PC-3 (cell line): ENCODE measurements around the gene MGAM2. TPM values are rescaled to one million over a fixed set of nuclear protein-coding genes. Genes with fewer than 3 reads are reported as not detected.

Experiments
- ATAC-seq: fragments of 200-7000 bp; cut with Tn5 transposase; 2 replicates; pipeline ENCODE4 v1.9.1; 2020; ENCODE audit warnings: mild to moderate bottlenecking, moderate library complexity
- Bru-seq: library from RNA; stranded (reverse); fragments of 400-500 nt; gene quantifications from one replicate; lab custom pipeline; 2021; lab: Mats Ljungman, UMichigan
- BruChase-seq, 2 experiments: library from RNA; stranded (reverse); fragments of 400-500 nt; gene quantifications; one replicate each; lab custom pipeline; 2021; lab: Mats Ljungman, UMichigan
- BruUV-seq: library from RNA; stranded (reverse); fragments of 400-500 nt; replicated peaks from 2 replicates; lab custom pipeline; 2021; lab: Mats Ljungman, UMichigan
- CTCF ChIA-PET: fragments of 300-600 bp; sonication (Branson Sonifier 250); formaldehyde crosslinking; loops from one replicate; lab custom pipeline; 2022; ENCODE audit warnings: antibody characterized with exemption; lab: Charles Lee
- POLR2A ChIA-PET: fragments of 300-600 bp; sonication (Branson Sonifier 250); formaldehyde crosslinking; loops from one replicate; lab custom pipeline; 2022; ENCODE audit warnings: antibody characterized with exemption; ENCODE audit not compliant: unreplicated experiment; lab: Charles Lee
- DNase-seq: peaks from one replicate; pipeline ENCODE4 v3.0.0-alpha.2; 2015
- H2AFZ ChIP-seq: fragments of 300-600 bp; sonication (generic); 2 replicates; pipeline ENCODE4 v1.6.0; 2016; ENCODE audit warnings: antibody characterized with exemption, low read length
- H3F3A ChIP-seq: fragments of 300-600 bp; sonication (generic); one replicate; pipeline ENCODE4 v1.6.0; 2017; ENCODE audit warnings: antibody characterized with exemption, low read length, control low read depth, mild to moderate bottlenecking; ENCODE audit not compliant: unreplicated experiment
- H3K27ac ChIP-seq: fragments of 300-600 bp; sonication (generic); 2 replicates; pipeline ENCODE4 v1.5.1; 2016; ENCODE audit warnings: mild to moderate bottlenecking, low read length
- H3K27me3 ChIP-seq: fragments of 300-600 bp; sonication (generic); 2 replicates; pipeline ENCODE4 v1.6.1; 2016; ENCODE audit warnings: low read length, mixed read lengths
- H3K36me3 ChIP-seq: fragments of 300-600 bp; sonication (generic); 2 replicates; pipeline ENCODE4 v1.6.1; 2016; ENCODE audit warnings: low read depth, mixed run types, low read length, mixed read lengths
- H3K4me1 ChIP-seq: fragments of 300-600 bp; sonication (generic); 2 replicates; pipeline ENCODE4 v1.5.1; 2016; ENCODE audit warnings: low read length; ENCODE audit not compliant: insufficient read depth
- H3K4me2 ChIP-seq: fragments of 300-600 bp; sonication (generic); 2 replicates; pipeline ENCODE4 v1.6.0; 2016; ENCODE audit warnings: low read length
- H3K4me3 ChIP-seq: fragments of 300-600 bp; sonication (generic); 2 replicates; pipeline ENCODE4 v1.5.1; 2016; ENCODE audit warnings: mild to moderate bottlenecking, low read length, mixed read lengths
- H3K79me2 ChIP-seq: fragments of 300-600 bp; sonication (generic); 2 replicates; pipeline ENCODE4 v1.6.1; 2017; ENCODE audit warnings: low read length, mixed read lengths
- H3K9ac ChIP-seq: fragments of 300-600 bp; sonication (generic); 2 replicates; pipeline ENCODE4 v1.6.0; 2016; ENCODE audit warnings: mild to moderate bottlenecking, low read length
- H3K9me2 ChIP-seq: fragments of 300-600 bp; sonication (generic); replicated peaks from 2 replicates; pipeline ENCODE4 v1.6.1; 2016; ENCODE audit warnings: mixed run types, low read length, mixed read lengths
- H3K9me3 ChIP-seq: fragments of 300-600 bp; sonication (generic); 2 replicates; pipeline ENCODE4 v1.6.1; 2016; ENCODE audit warnings: low read length, mixed read lengths
- H4K20me1 ChIP-seq: fragments of 300-600 bp; sonication (generic); 2 replicates; pipeline ENCODE4 v1.6.1; 2016; ENCODE audit warnings: low read length, mixed read lengths
- CTCF ChIP-seq: fragments of 300-600 bp; sonication (generic); conservative IDR thresholded peaks from 2 replicates; pipeline ENCODE4 v1.5.1; 2017; ENCODE audit warnings: antibody characterized with exemption, low read depth, mild to moderate bottlenecking, low read length
- EZH2 ChIP-seq: fragments of 300-600 bp; sonication (generic); IDR thresholded peaks from one replicate; pipeline ENCODE4 v1.6.1; 2017; ENCODE audit warnings: antibody characterized with exemption, mild to moderate bottlenecking, low read length; ENCODE audit not compliant: unreplicated experiment
- EZH2phosphoT487 ChIP-seq: fragments of 300-600 bp; sonication (generic); IDR thresholded peaks from 2 replicates; pipeline ENCODE4 v1.6.1; 2018; ENCODE audit warnings: mild to moderate bottlenecking, antibody characterized with exemption, low read length, borderline replicate concordance
- intact Hi-C: fragments of 100-400 bp; cut with micrococcal nuclease; formaldehyde crosslinking; loops from 2 replicates; pipeline ENCODE4 v1.9.0; 2023
- long read RNA-seq: library from polyadenylated mRNA; unstranded; transcript quantifications from one replicate; pipeline ENCODE4 v2.0.0, GENCODE V29; 2021; ENCODE audit not compliant: unreplicated experiment
- total RNA-seq: library from RNA; depleted of rRNA; stranded (reverse); fragments of >200 nt; gene quantifications from 2 replicates; pipeline ENCODE4 v1.2.3, GENCODE V29; 2014; rRNA removed

Gene MGAM2
- total RNA-seq: not detected in 2 replicates
- Bru-seq, nascent RNA: not detected
- percentile 6 among the genes with signal in this experiment for BruChase-seq, experiment 1, labeled RNA remaining after a 6-hour chase
- BruChase-seq, experiment 2, labeled RNA remaining after a 2-hour chase: percentile 6 among the genes with signal in this experiment
- long read RNA-seq: 0 reads

- Histone ChIP-seq H3K27me3 (peaks cover 18% of the 10 kb centered on the region), H3K9me3 (no peaks in the 10 kb centered on the region), H3K36me3 (no peaks in the 10 kb centered on the region), H3K4me1 (no peaks in the 10 kb centered on the region), H3K4me2 (no peak within 1 kb of the TSS), H3K79me2 (no peaks in the 10 kb centered on the region), H3K9ac (no peak within 1 kb of the TSS), H2AFZ (no peak within 1 kb of the TSS), H4K20me1 (no peaks in the 10 kb centered on the region), H3K27ac (no peak within 1 kb of the TSS), H3K9me2 (no peaks in the 10 kb centered on the region), H3F3A (no peaks in the 10 kb centered on the region), H3K4me3 (no peak within 1 kb of the TSS)
- no peak for DNase-seq
- ATAC-seq: no peak
- POLR2A ChIA-PET: no interaction called here
- TF ChIP-seq CTCF: no peak
- no peak for TF ChIP-seq EZH2
- TF ChIP-seq EZH2phosphoT487: no peak
- no TSS peak for BruUV-seq
- intact Hi-C loops: no loop called here
- CTCF ChIA-PET: no interaction called here
These were observed at the start of gene MGAM2 for GRCh38 chr7:142111499-142111898. TSS of gene MGAM2 (plus strand) at chr7:142111718. CDS start at chr7:142116874, 5,156 bp downstream.

- no peak overlapping the region for H3K4me2 ChIP-seq
- H4K20me1 ChIP-seq: no peaks in the 10 kb centered on the region
- DNase-seq (no peak), ATAC-seq (no peak)
- intact Hi-C loops: no loop called here
- no peaks in the 10 kb centered on the region for H3K36me3 ChIP-seq
- no peaks in the 10 kb centered on the region for H3K79me2 ChIP-seq
- no peaks in the 10 kb centered on the region for H3K9me3 ChIP-seq
- H3K4me3 ChIP-seq: no peak overlapping the region
- TF ChIP-seq EZH2 (no peak), EZH2phosphoT487 (no peak), CTCF (no peak)
- H3K9me2 ChIP-seq: no peaks in the 10 kb centered on the region
- H3K4me1 ChIP-seq: no peaks in the 10 kb centered on the region
- no TSS peak for BruUV-seq
- ChIA-PET CTCF (no interaction called here), POLR2A (no interaction called here)
- H3K9ac ChIP-seq: no peak overlapping the region
- H2AFZ ChIP-seq: no peak overlapping the region
- H3K27ac ChIP-seq: no peak overlapping the region
- peaks cover 28% of the 10 kb centered on the region for H3K27me3 ChIP-seq
- no peaks in the 10 kb centered on the region for H3F3A ChIP-seq
These were observed 47.7 kb upstream of the MGAM2 start for GRCh38 chr7:142063551-142064442.
